GM20000 (cell line): ENCODE results near the gene MRPS6.

Source experiments
- DNase-seq: peaks from one replicate; pipeline ENCODE4 v3.0.0; 2012; ENCODE audit warnings: low spot score
- CTCF ChIP-seq: IDR thresholded peaks from 2 replicates; pipeline ENCODE4 v1.5.1; 2012; ENCODE audit warnings: mild to moderate bottlenecking, control low read depth; ENCODE audit errors: extremely low read depth, missing control alignments

The MRPS6 gene

GRCh38 chr21:34186109-34186719, 112.8 kb downstream of the MRPS6 start:
- DNase-seq, result no peak

GRCh38 chr21:34187935-34188334, 114.6 kb downstream of the MRPS6 start:
- DNase-seq, result no peak
- no peak for TF ChIP-seq CTCF

More at GRCh38 chr21:34186109-34186719, 112.8 kb downstream of the MRPS6 start:
- TF ChIP-seq CTCF, result no peak

GRCh38 chr21:34189506-34189905, 116.1 kb downstream of the MRPS6 start:
- TF ChIP-seq CTCF, result no peak
- DNase-seq, result no peak

DNA sequence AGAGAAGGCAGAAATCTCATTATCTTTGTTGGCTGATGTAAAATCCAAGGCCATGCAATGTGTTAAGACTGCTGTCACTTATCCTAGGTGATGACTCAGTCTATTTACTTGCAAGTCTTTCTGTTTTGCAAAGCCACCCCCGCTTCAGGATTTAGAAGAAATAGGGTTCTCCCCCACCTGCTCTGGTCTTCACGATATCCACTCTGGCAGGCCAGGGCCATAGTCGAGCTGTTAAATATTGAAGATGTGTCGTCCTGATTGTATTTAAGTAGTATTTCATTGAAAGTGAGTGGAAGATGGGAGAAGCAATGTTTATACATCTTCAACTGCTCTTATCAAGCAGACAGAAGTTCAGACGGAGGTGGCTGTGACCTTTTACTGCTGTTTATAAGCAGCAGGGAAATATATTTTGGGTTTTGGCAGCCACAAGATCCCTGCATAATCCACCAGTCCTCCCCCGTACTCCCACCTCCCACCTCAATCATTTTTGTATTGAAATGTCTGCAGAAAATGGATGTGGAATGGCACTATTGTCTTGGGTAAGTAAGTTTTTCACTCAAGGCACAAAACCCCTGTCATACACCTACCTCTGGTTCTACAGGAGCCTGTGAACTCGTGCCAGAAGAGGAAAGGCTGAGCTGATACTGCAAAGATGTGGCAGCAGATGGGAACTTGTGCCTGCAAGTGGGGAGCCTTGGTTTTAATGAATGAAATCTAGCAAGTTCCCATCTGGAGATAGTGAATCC, 117.4 kb downstream of the MRPS6 start:
- no peak for TF ChIP-seq CTCF
- no peak for DNase-seq

DNA sequence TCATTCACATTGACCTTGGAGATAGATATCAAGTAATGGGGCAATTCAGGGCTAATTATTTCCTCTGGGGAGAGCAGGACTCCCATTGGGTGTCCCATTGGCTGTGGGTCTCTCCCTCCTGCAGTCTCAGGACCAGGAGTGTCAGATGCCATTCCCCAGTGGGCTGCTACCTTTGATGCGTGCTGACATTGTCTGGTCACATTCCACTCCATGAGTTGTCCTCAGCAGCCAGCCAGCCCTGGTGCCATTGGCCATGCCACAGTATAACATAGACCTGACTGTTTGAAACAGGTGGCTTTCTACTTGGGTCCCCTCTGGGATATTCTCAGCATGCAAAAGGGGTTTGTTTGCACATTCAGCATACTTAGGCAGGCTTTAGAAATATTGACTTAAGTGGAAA, 118.5 kb downstream of the MRPS6 start:
- no peak for DNase-seq

More for the DNA sequence above, 118.5 kb downstream of the MRPS6 start:
- TF ChIP-seq CTCF, result no peak
